Embryonic facial prominence (tissue), 1 donor: Measurements from ENCODE around the gene ASXL1.
"Not testable (repeated sequence)": the region's sequence is repeated elsewhere in the genome, so short reads cannot be mapped to it uniquely, and the experiment has no call there.

Experiments used
- DNase-seq: peaks from one replicate; pipeline ENCODE4 v3.0.0-alpha.2; 2016; ENCODE audit errors: extremely low spot score

The ASXL1 gene

GRCh38 chr20:32407131-32407750 lies 49.1 kb downstream of the ASXL1 start:
- DNase-seq, result not testable (repeated sequence)

GRCh38 chr20:32411955-32412706 lies 54.0 kb downstream of the ASXL1 start:
- DNase-seq, result no peak

- DNase-seq, result no peak
Measured at GRCh38 chr20:32415494-32415893, 57.4 kb downstream of the ASXL1 start.

- no peak for DNase-seq
Measured at GRCh38 chr20:32416206-32416605, 58.1 kb downstream of the ASXL1 start.

- DNase-seq, result no peak
Measured at GRCh38 chr20:32418376-32418775, 60.2 kb downstream of the ASXL1 start.

- DNase-seq, result no peak
Measured at GRCh38 chr20:32421290-32421689, 63.2 kb downstream of the ASXL1 start.

- no peak for DNase-seq
Measured at GRCh38 chr20:32427996-32428395, 69.9 kb downstream of the ASXL1 start.

- no peak for DNase-seq
Measured at GRCh38 chr20:32429343-32429742, 71.2 kb downstream of the ASXL1 start.

- DNase-seq, result no peak
Measured at GRCh38 chr20:32429745-32430360, 71.7 kb downstream of the ASXL1 start.

- no peak for DNase-seq
Measured at GRCh38 chr20:32431457-32431856, 73.3 kb downstream of the ASXL1 start.

GRCh38 chr20:32432277-32432676 lies 74.1 kb downstream of the ASXL1 start:
- no peak for DNase-seq

- DNase-seq, result no peak
Measured at GRCh38 chr20:32433311-32434021, 75.3 kb downstream of the ASXL1 start.

- DNase-seq, result no peak
Measured at GRCh38 chr20:32434434-32434833, 76.3 kb downstream of the ASXL1 start.

- DNase-seq, result no peak
Measured at GRCh38 chr20:32435449-32436107, 77.4 kb downstream of the ASXL1 start.

- DNase-seq, result no peak
Measured at GRCh38 chr20:32436142-32436861, 78.2 kb downstream of the ASXL1 start.

GRCh38 chr20:32436968-32437367 lies 78.8 kb downstream of the ASXL1 start:
- DNase-seq, result no peak

- no peak for DNase-seq
Measured at GRCh38 chr20:32437391-32438074, 79.4 kb downstream of the ASXL1 start.

GRCh38 chr20:32438331-32438858 lies 80.3 kb downstream of the ASXL1 start:
- DNase-seq, result no peak

- no peak for DNase-seq
Measured at GRCh38 chr20:32439132-32439829, 81.2 kb downstream of the ASXL1 start.
